AG09319 (cell line): ENCODE data around the gene G6PC1.
"Not testable (repeated sequence)": the region's sequence is repeated elsewhere in the genome, so short reads cannot be mapped to it uniquely, and the experiment has no call there.

ENCODE experiments used
- DNase-seq: peaks from one replicate; pipeline ENCODE4 v3.0.0-alpha.2; 2010; ENCODE audit warnings: low read depth; ENCODE audit errors: extremely low read depth
- TF ChIP-seq, protein P1 (sequence below): IDR thresholded peaks from 2 replicates; pipeline ENCODE4 v1.5.1; 2011; ENCODE audit warnings: low read depth, mild to moderate bottlenecking, inconsistent platforms, low read length, moderate library complexity

G6PC1 gene

DNA sequence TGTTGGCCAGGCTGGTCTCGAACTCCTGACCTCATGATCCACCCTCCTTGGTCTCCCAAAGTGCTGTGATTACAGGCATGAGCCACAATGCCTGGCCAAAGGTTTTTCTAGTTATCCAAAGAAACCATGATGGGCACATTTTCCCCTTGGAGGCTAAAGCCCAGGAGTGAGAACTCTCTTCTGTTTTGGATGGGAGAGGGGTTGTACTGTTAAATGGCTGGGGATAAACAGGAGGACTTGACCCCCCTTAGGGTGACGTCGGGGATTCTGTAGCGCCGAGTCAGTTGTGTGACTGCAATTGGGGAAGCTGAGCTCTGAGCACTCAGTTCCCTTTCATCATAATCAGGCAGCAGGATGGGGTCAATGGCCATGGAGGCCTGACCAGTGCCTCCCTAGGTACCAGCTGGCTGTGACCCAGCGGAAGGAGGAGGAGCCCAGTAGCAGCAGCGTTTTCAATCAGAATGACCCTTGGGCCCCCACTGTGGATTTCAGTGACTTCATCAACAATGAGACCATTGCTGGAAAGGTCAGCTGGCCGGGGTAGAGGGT, 45.5 kb upstream of the G6PC1 start:
- no peak for DNase-seq
- TF ChIP-seq, protein P1, sequence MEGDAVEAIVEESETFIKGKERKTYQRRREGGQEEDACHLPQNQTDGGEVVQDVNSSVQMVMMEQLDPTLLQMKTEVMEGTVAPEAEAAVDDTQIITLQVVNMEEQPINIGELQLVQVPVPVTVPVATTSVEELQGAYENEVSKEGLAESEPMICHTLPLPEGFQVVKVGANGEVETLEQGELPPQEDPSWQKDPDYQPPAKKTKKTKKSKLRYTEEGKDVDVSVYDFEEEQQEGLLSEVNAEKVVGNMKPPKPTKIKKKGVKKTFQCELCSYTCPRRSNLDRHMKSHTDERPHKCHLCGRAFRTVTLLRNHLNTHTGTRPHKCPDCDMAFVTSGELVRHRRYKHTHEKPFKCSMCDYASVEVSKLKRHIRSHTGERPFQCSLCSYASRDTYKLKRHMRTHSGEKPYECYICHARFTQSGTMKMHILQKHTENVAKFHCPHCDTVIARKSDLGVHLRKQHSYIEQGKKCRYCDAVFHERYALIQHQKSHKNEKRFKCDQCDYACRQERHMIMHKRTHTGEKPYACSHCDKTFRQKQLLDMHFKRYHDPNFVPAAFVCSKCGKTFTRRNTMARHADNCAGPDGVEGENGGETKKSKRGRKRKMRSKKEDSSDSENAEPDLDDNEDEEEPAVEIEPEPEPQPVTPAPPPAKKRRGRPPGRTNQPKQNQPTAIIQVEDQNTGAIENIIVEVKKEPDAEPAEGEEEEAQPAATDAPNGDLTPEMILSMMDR = no peak

DNA sequence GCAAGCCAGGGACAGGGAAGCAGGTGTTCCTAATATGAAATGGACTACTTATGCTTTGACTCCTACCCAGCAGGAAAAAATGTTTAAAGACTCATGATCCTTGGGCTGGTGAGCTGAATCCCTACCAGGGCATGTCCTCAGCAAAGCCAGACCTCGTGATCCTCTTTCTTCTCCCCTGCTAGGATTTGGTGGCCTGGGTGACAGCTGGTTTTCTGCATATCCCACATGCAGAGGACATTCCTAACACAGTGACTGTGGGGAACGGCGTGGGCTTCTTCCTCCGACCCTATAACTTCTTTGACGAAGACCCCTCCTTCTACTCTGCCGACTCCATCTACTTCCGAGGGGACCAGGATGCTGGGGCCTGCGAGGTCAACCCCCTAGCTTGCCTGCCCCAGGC, 44.5 kb upstream of the G6PC1 start:
- not testable (repeated sequence) for DNase-seq

DNA sequence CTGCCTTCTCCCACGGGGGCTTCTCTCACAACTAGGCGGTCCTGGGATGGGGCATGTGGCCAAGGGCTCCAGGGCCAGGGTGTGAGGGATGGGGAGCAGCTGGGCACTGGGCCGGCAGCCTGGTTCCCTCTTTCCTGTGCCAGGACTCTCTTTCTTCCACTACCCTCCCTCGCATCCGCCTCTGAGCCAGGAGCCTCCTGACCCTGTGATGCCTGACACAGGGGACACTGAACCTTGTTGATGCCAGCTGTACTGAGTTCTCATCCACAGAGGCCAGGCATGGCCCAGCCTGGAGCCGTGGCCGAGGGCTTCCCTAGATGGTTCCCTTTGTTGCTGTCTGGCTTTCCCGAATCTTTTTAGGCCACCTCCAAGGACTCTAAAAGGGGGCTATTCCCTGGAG, 44.1 kb upstream of the G6PC1 start:
- not testable (repeated sequence) for DNase-seq

DNA sequence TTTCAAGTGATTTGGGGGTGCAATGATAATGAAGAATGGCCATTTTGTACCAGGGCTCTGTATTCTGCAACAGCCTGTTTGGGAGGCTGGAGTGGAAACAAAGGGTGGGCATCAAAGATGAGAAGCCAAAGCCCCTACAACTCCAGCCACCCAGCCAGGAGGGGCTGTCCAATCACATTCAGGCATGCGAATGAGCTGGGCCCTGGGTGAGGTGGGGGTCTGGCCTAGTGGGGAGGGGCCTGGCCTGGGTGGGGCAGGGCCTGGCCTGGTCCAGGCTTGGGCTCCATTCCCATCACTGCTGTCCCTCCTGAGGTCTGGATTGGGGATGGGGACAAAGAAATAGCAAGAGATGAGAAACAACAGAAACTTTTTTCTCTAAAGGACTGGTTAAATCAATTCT, 43.2 kb upstream of the G6PC1 start:
- TF ChIP-seq, protein P1 = no peak

DNA sequence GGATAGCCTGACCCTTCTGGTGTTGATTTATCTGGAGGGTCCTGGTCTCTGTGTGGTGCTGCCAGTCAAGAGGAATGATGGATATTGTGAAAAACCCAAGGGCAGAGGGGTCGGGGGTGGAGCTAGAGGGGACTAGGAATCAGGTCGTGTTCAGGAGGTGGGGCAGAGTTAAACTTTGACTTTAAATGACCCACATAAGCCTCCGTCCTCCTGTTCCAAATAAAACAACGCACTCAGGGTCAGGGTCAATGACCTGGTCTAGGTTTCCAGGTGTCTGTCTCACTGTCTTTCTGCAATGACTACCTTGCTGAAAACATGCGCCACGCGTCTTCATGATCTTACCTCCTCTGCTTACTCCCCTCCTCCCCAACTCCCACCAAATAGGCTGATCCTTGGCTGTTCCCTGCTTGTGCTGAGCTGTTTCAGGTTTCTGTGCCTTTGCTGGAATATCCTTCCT, 34.9 kb upstream of the G6PC1 start:
- TF ChIP-seq, protein P1 = no peak
- no peak for DNase-seq

More for the DNA sequence above, 43.2 kb upstream of the G6PC1 start:
- no peak for DNase-seq

DNA sequence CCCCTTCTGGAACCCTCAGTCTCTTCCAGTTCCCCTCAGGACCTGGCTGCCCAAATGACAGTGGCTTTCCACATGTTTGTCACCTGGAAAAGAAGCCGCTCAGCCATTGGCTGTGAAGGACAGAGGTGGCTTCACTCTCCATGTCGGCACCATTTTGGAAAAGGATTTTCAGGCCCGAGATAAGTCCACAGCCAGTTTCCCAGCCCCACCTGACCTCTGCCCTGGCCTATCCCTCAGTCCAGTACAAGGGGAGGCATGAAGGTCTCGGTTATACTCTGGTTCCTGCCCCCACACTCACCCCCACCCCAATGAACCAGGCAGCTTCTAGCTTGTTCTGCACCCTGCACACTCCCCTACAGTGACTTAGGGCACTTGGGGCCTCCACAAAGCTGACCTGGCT, 34.4 kb upstream of the G6PC1 start:
- no peak for DNase-seq
- TF ChIP-seq, protein P1 = no peak

DNA sequence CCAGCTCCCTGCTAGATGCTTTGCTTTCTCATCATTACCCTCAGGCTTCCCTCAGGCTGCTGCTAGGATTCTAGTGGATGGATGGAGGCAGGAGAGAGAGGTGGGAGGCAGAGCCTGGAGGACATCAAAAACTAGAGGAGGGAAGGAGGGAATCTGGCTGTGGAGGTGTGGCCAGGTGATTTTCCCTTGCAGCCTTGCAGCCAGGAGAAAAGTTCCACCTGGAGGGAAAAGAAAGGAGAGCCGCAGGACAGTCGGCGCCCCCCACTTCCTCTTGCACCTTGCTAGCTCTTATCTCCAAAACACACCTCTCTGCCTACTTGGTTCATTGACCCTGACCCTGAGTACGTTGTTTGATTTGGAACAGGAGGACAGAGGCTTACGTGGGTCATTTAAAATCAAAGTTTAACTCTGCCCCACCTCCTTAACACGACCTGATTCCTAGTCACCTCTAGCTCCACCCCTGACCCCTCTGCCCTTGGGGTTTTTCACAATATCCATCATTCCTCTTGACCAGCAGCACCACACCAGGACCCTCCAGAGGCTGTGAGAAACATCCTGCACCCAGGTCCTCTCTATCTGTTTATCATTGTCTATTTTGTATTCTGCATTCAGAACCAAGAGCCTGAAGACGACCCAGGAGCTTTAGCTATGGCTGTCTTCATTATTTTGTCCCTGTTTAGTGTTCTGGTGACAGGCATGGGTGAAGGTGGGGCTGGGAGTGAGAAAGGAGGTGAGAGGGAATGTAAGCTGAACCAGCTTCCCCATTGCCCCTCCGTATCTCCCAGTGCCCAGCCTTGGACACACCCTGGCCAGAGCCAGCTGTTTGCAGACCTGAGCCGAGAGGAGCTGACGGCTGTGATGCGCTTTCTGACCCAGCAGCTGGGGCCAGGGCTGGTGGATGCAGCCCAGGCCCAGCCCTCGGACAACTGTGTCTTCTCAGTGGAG, 33.7 kb upstream of the G6PC1 start:
- TF ChIP-seq, protein P1 = no peak
- no peak for DNase-seq

DNA sequence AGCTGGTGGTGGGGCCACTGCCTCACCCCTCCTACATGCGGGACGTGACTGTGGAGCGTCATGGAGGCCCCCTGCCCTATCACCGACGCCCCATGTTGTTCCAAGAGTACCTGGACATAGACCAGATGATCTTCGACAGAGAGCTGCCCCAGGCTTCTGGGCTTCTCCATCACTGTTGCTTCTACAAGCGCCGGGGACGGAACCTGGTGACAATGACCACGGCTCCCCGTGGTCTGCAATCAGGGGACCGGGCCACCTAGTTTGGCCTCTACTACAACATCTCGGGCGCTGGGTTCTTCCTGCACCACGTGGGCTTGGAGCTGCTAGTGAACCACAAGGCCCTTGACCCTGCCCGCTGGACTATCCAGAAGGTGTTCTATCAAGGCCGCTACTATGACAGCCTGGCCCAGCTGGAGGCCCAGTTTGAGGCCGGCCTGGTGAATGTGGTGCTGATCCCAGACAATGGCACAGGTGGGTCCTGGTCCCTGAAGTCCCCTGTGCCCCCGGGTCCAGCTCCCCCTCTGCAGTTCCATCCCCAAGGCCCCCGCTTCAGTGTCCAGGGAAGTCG, 32.8 kb upstream of the G6PC1 start:
- not testable (repeated sequence) for DNase-seq

DNA sequence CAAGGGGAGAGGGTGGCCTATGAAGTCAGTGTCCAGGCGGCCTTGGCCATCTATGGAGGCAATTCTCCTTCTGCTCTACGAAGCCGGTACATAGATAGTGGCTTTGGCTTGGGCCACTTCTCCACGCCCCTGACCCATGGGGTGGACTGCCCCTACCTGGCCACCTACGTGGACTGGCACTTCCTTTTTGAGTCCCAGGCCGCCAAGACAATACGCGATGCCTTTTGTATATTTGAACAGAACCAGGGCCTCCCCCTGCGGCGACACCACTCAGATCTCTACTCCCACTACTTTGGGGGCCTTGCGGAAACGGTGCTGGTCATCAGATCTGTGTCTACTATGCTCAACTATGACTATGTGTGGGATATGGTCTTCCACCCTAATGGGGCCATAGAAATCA, 32.3 kb upstream of the G6PC1 start:
- TF ChIP-seq, protein P1 = no peak
- no peak for DNase-seq
